ENCODE data around the gene MYO5B. TPM values are rescaled to one million over a fixed set of nuclear protein-coding genes. Genes with fewer than 3 reads are reported as not detected.

The MYO5B gene
- total RNA-seq, 4 donors from 2014 or later: 6.3 to 35.2 (median 10.2) TPM

- no peak for DNase-seq (ENCODE audit: low spot score in 2 of 2)
- no peak overlapping the region for H3K27ac ChIP-seq
- TF ChIP-seq CTCF (IDR thresholded peaks at IDR 0.05) (no peak), POLR2A (IDR thresholded peaks at IDR 0.05) (no peak), EP300 (IDR thresholded peaks at IDR 0.05) (no peak)
- no peaks in the 10 kb centered on the region for H3K27me3 ChIP-seq
- H3K36me3 ChIP-seq: no peaks in the 10 kb centered on the region
- WGBS, 2 donors: 53 to 54% methylated on average over 10 of the region's 10 CpGs
- H3K9me3 ChIP-seq: no peaks in the 10 kb centered on the region
- H3K4me3 ChIP-seq: no peak overlapping the region
- H3K4me1 ChIP-seq: no peaks in the 10 kb centered on the region
Observed at GRCh38 chr18:49886891-49887764, 307.8 kb downstream of the MYO5B start.

GRCh38 chr18:49884959-49885358 lies 310.0 kb downstream of the MYO5B start:
- H3K9me3 ChIP-seq: no peaks in the 10 kb centered on the region
- no peak for DNase-seq (ENCODE audit: low spot score in 2 of 2)
- TF ChIP-seq CTCF (IDR thresholded peaks at IDR 0.05) (no peak), POLR2A (IDR thresholded peaks at IDR 0.05) (no peak), EP300 (IDR thresholded peaks at IDR 0.05) (no peak)
- no peak overlapping the region for H3K27ac ChIP-seq
- no peaks in the 10 kb centered on the region for H3K4me1 ChIP-seq
- WGBS, 2 donors: 65 to 72% methylated on average over 2 of the region's 2 CpGs
- H3K36me3 ChIP-seq: no peaks in the 10 kb centered on the region
- H3K27me3 ChIP-seq: no peaks in the 10 kb centered on the region
- no peak overlapping the region for H3K4me3 ChIP-seq

- Histone ChIP-seq H3K9me3 (no peaks in the 10 kb centered on the region), H3K4me1 (no peaks in the 10 kb centered on the region), H3K27me3 (no peaks in the 10 kb centered on the region), H3K4me3 (no peak overlapping the region), H3K27ac (no peak overlapping the region), H3K36me3 (no peaks in the 10 kb centered on the region)
- WGBS, 2 donors: 85 to 91% methylated on average over 4 of the region's 4 CpGs
- no peak for TF ChIP-seq POLR2A (IDR thresholded peaks at IDR 0.05)
- no peak for TF ChIP-seq EP300 (IDR thresholded peaks at IDR 0.05)
- DNase-seq (ENCODE audit: low spot score in 2 of 2): no peak
Observed at GRCh38 chr18:49884465-49884864, 310.5 kb downstream of the MYO5B start.

DNA sequence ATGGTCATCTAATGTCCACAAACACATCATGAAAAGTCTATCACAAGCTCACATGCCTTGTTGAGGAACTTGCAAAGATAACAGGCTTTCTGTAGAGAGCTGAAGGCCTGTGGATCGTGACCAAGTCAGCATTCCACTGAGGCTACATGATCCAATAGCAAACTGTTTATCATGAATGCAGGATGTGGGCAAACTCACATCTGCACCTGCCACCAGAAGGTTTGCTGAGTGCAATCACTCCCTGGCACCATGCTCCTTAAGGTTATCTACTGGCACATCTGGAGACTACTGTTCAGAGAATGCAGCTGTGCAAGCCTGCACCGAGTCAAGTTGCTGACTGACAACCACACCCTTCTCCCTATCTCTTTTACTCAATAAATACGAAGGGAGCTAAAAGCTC lies 314.3 kb downstream of the MYO5B start:
- no peaks in the 10 kb centered on the region for H3K36me3 ChIP-seq
- TF ChIP-seq EP300 (IDR thresholded peaks at IDR 0.05): no peak
- no peak for TF ChIP-seq CTCF (IDR thresholded peaks at IDR 0.05)
- no peak for TF ChIP-seq POLR2A (IDR thresholded peaks at IDR 0.05)
- 61 to 81% methylated on average over 3 of the region's 3 CpGs for WGBS, 2 donors
- H3K27me3 ChIP-seq: no peaks in the 10 kb centered on the region
- H3K4me3 ChIP-seq: no peak overlapping the region
- no peak for DNase-seq (ENCODE audit: low spot score in 2 of 2)
- H3K4me1 ChIP-seq: no peaks in the 10 kb centered on the region
- no peak overlapping the region for H3K27ac ChIP-seq
- H3K9me3 ChIP-seq: no peaks in the 10 kb centered on the region

DNA sequence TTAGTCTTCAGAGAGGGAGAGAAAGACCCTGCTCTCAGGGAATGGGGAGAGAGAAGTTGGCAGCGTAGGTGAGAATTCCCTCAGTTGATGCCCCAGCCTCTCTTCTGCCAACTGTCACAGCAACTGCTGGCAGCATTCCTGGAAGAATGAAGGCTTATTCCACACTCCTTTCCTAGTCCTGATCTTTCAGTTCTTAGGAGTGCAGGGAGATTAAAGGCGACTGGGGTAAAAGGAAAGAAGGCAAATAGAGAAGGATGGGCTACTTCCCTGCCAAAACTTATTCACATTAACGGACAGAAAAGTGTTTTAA lies 315.7 kb downstream of the MYO5B start:
- Histone ChIP-seq H3K27ac (no peak overlapping the region), H3K4me1 (no peaks in the 10 kb centered on the region), H3K36me3 (no peaks in the 10 kb centered on the region), H3K27me3 (no peaks in the 10 kb centered on the region), H3K4me3 (no peak overlapping the region), H3K9me3 (no peaks in the 10 kb centered on the region)
- DNase-seq (ENCODE audit: low spot score in 2 of 2): no peak
- WGBS, 2 donors: 65 to 71% methylated on average over 3 of the region's 3 CpGs
- TF ChIP-seq EP300 (IDR thresholded peaks at IDR 0.05) (no peak), POLR2A (IDR thresholded peaks at IDR 0.05) (no peak), CTCF (IDR thresholded peaks at IDR 0.05) (no peak)
